OCI-LY1 (cell line): Measurements from ENCODE around the gene RPGRIP1L.

Experiments
- H2AFZ ChIP-seq: fragments of 200-600 bp; sonication (generic), shearing (Covaris generic); 2 replicates; pipeline ENCODE4 v1.6.0; 2014; ENCODE audit warnings: antibody characterized with exemption, mild to moderate bottlenecking, low read length
- H3F3A ChIP-seq: fragments of 200-600 bp; sonication (generic), shearing (Covaris generic); 2 replicates; pipeline ENCODE4 v1.6.0; 2014; ENCODE audit warnings: mild to moderate bottlenecking, antibody characterized with exemption, low read length, moderate library complexity; ENCODE audit not compliant: insufficient read depth
- H3K27ac ChIP-seq: fragments of 200-600 bp; sonication (generic); 2 replicates; pipeline ENCODE4 v1.5.1; 2014; ENCODE audit warnings: low read length, mixed run types, mild to moderate bottlenecking, low read depth; ENCODE audit not compliant: poor library complexity, severe bottlenecking
- H3K27me3 ChIP-seq: fragments of 200-600 bp; sonication (generic); 2 replicates; pipeline ENCODE4 v1.6.0; 2014; ENCODE audit warnings: antibody characterized with exemption, mild to moderate bottlenecking, low read length, moderate library complexity; ENCODE audit not compliant: insufficient read depth
- H3K36me3 ChIP-seq: fragments of 200-600 bp; sonication (generic); 2 replicates; pipeline ENCODE4 v1.6.1; 2014; ENCODE audit warnings: mild to moderate bottlenecking, antibody characterized with exemption, low read length, moderate library complexity, mixed read lengths; ENCODE audit not compliant: insufficient read depth
- H3K4me1 ChIP-seq: fragments of 200-600 bp; sonication (generic); 2 replicates; pipeline ENCODE4 v1.5.1; 2014; ENCODE audit warnings: mild to moderate bottlenecking, low read length, moderate library complexity; ENCODE audit not compliant: insufficient read depth, severe bottlenecking
- H3K4me2 ChIP-seq: fragments of 200-600 bp; sonication (generic), shearing (Covaris generic); 2 replicates; pipeline ENCODE4 v1.6.1; 2014; ENCODE audit warnings: low read length
- H3K4me3 ChIP-seq: fragments of 200-600 bp; sonication (generic); 2 replicates; pipeline ENCODE4 v1.5.1; 2014; ENCODE audit warnings: low read length, low read depth, mild to moderate bottlenecking, mixed read lengths; ENCODE audit not compliant: poor library complexity, severe bottlenecking
- H3K79me2 ChIP-seq: fragments of 200-600 bp; shearing (Covaris generic); 2 replicates; pipeline ENCODE4 v1.6.1; 2016; ENCODE audit warnings: mixed run types, low read length, mixed read lengths; ENCODE audit not compliant: insufficient read depth
- H3K9ac ChIP-seq: fragments of 200-600 bp; sonication (generic), shearing (Covaris generic); 2 replicates; pipeline ENCODE4 v1.6.1; 2014; ENCODE audit warnings: mild to moderate bottlenecking, low read length, mixed read lengths
- H3K9me2 ChIP-seq: fragments of 200-600 bp; sonication (generic), shearing (Covaris generic); 2 replicates; pipeline ENCODE4 v1.6.1; 2014; ENCODE audit warnings: low read depth, mild to moderate bottlenecking, low read length, mixed read lengths
- H3K9me3 ChIP-seq: fragments of 200-600 bp; shearing (Covaris generic); 2 replicates; pipeline ENCODE4 v1.6.1; 2014; ENCODE audit warnings: low read length, mixed read lengths
- H4K20me1 ChIP-seq: fragments of 200-600 bp; sonication (generic), shearing (Covaris generic); 2 replicates; pipeline ENCODE4 v1.6.0; 2016; ENCODE audit warnings: mild to moderate bottlenecking, low read length; ENCODE audit not compliant: insufficient read depth
- EZH2 ChIP-seq: fragments of 200-600 bp; sonication (generic), shearing (Covaris generic); IDR thresholded peaks from 2 replicates; pipeline ENCODE4 v1.8.0; 2017; ENCODE audit warnings: borderline replicate concordance, mixed run types, mild to moderate bottlenecking, antibody characterized with exemption, low read length, moderate library complexity, mixed read lengths
- TF ChIP-seq, protein P1 (sequence below): fragments of 200-600 bp; sonication (generic), shearing (Covaris generic); IDR thresholded peaks from 2 replicates; pipeline ENCODE4 v1.5.1; 2017; ENCODE audit warnings: mild to moderate bottlenecking, antibody characterized with exemption, low read length, moderate library complexity, mixed read lengths

The RPGRIP1L gene

DNA sequence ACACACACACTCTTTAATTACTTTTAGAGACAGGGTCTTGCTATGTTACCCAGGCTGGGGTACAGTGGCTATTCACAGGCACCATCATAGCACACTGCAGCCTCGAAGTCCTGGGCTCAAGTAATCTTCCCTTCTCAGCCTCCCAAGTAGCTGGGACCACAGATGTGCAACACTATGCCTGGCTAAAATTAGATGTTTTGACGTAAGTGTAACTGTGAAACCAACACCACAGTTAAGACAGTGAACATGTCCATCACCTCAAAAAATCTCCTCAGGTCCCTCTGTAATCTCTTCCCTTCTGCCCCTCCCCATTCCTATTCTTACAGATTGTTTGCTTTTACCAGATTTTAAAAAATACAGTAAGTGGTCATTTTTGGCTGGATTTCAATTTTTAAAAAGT, 66.7 kb downstream of the RPGRIP1L start:
- TF ChIP-seq EZH2, result no peak
- TF ChIP-seq, protein P1, sequence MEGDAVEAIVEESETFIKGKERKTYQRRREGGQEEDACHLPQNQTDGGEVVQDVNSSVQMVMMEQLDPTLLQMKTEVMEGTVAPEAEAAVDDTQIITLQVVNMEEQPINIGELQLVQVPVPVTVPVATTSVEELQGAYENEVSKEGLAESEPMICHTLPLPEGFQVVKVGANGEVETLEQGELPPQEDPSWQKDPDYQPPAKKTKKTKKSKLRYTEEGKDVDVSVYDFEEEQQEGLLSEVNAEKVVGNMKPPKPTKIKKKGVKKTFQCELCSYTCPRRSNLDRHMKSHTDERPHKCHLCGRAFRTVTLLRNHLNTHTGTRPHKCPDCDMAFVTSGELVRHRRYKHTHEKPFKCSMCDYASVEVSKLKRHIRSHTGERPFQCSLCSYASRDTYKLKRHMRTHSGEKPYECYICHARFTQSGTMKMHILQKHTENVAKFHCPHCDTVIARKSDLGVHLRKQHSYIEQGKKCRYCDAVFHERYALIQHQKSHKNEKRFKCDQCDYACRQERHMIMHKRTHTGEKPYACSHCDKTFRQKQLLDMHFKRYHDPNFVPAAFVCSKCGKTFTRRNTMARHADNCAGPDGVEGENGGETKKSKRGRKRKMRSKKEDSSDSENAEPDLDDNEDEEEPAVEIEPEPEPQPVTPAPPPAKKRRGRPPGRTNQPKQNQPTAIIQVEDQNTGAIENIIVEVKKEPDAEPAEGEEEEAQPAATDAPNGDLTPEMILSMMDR, result no peak
- no peaks in the 10 kb centered on the region for H3K9me3 ChIP-seq
- H3F3A ChIP-seq, result no peaks in the 10 kb centered on the region
- H3K27ac ChIP-seq, result no peak overlapping the region
- H3K9ac ChIP-seq, result no peak overlapping the region
- no peaks in the 10 kb centered on the region for H3K4me1 ChIP-seq
- H3K36me3 ChIP-seq, result no peaks in the 10 kb centered on the region
- H3K4me2 ChIP-seq, result no peak overlapping the region
- no peak overlapping the region for H2AFZ ChIP-seq
- H4K20me1 ChIP-seq, result no peaks in the 10 kb centered on the region
- no peaks in the 10 kb centered on the region for H3K79me2 ChIP-seq
- H3K9me2 ChIP-seq, result no peaks in the 10 kb centered on the region
- no peaks in the 10 kb centered on the region for H3K27me3 ChIP-seq
- no peak overlapping the region for H3K4me3 ChIP-seq

DNA sequence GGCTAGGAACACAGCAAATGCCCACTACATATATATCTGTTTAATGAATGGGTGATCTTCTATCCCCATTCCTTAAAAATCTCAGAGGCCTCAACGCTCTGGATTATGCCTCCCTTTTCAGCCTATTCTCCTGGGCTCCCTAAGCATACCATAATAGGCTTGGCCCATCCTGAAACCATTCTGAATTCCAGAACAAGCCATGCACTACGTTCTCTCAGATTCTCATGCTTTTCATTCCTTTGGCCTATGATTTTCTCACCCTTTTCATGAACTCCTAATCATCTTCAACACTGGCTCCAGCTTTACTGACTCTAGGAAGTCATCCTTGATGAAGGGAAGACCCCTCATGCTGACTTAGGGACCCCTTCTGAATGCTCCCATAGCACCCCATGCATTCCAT, 71.1 kb downstream of the RPGRIP1L start:
- TF ChIP-seq, protein P1, result no peak
- TF ChIP-seq EZH2, result no peak
- H3K4me2 ChIP-seq, result no peak overlapping the region

DNA sequence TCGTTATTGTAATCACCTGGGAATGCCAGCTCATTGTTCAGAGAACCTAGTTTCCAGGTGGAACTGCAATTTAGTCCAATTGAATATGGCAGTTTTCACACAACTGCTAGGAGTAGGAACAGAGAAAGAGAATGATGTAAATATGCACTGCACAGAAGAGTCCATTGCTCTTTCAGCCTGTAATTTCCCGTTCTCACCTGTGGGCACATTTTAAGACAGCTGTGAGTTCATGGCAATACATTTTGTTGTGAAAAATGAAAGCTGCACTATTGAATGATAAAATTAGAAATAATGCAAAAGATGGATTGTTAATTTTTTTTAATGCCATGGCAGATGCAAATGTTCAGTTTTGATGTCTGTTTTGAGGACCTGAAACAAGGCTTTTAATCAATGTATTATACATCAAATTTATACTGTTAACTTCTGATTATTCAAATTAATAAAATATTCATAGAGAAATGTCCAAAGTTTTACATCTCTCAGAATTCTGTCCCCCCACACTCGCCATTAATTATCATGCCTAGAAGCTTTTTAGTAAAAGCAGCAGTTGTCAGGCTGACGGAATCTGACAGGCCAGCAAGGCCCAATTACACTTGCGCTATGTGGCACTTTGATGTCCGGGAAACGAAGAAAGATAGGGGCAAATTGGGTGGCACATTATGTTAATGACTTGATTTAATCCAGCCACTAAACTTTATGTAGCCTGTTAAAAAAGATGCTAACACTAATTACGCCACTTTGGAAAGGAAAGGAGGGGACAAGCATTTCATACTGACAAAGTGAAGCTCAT, 72.2 kb downstream of the RPGRIP1L start:
- Histone ChIP-seq H3K27me3 (no peaks in the 10 kb centered on the region), H3K4me2 (no peak overlapping the region), H4K20me1 (no peaks in the 10 kb centered on the region), H3K27ac (no peak overlapping the region), H3K4me3 (no peak overlapping the region), H3K9me2 (no peaks in the 10 kb centered on the region), H3K9me3 (no peaks in the 10 kb centered on the region), H2AFZ (no peak overlapping the region), H3K36me3 (no peaks in the 10 kb centered on the region), H3K4me1 (no peaks in the 10 kb centered on the region), H3K79me2 (no peaks in the 10 kb centered on the region), H3K9ac (no peak overlapping the region), H3F3A (no peaks in the 10 kb centered on the region)
- TF ChIP-seq, protein P1, result no peak
- TF ChIP-seq EZH2, result no peak

More for the DNA sequence above, 71.1 kb downstream of the RPGRIP1L start:
- H3K4me3 ChIP-seq, result no peak overlapping the region
- no peaks in the 10 kb centered on the region for H3K4me1 ChIP-seq
- no peaks in the 10 kb centered on the region for H3K9me2 ChIP-seq
- no peaks in the 10 kb centered on the region for H4K20me1 ChIP-seq
- H3K9ac ChIP-seq, result no peak overlapping the region
- no peaks in the 10 kb centered on the region for H3K27me3 ChIP-seq
- H3F3A ChIP-seq, result no peaks in the 10 kb centered on the region
- no peaks in the 10 kb centered on the region for H3K79me2 ChIP-seq
- no peaks in the 10 kb centered on the region for H3K36me3 ChIP-seq
- no peaks in the 10 kb centered on the region for H3K9me3 ChIP-seq
- no peak overlapping the region for H3K27ac ChIP-seq
- H2AFZ ChIP-seq, result no peak overlapping the region
